Fibroblast of the aortic adventitia (primary cell): Measurements from ENCODE around the gene XPNPEP1. TPM values are rescaled to one million over a fixed set of nuclear protein-coding genes. Genes with fewer than 3 reads are reported as not detected.

Experiments
- DNase-seq: peaks from one replicate; pipeline ENCODE4 v3.0.0-alpha.2; 2010; ENCODE audit warnings: low read depth
- H3K4me3 ChIP-seq: 2 replicates; pipeline ENCODE4 v1.5.1; 2011; ENCODE audit warnings: low read depth, mild to moderate bottlenecking, control low read depth, low read length, moderate library complexity
- CTCF ChIP-seq: IDR thresholded peaks from 2 replicates; pipeline ENCODE4 v1.5.1; 2011; ENCODE audit warnings: mild to moderate bottlenecking, low read length, control low read depth, inconsistent platforms; ENCODE audit not compliant: insufficient read depth
- total RNA-seq: library from RNA; depleted of rRNA; stranded (reverse); fragments of >200 nt; gene quantifications from 2 replicates; pipeline ENCODE4 v1.2.3, GENCODE V29; 2012; ENCODE audit warnings: low replicate concordance

The XPNPEP1 gene
- total RNA-seq, 1 donor: 103 TPM

GRCh38 chr10:109887776-109888175 is 35.5 kb downstream of the XPNPEP1 start:
- TF ChIP-seq CTCF: no peak
- no peak for DNase-seq
- H3K4me3 ChIP-seq: no peak overlapping the region

- no peak for DNase-seq
- H3K4me3 ChIP-seq: no peak overlapping the region
- TF ChIP-seq CTCF: no peak
Observed at GRCh38 chr10:109887243-109887642, 36.1 kb downstream of the XPNPEP1 start.

- DNase-seq: peak; percentile 37
- TF ChIP-seq CTCF: no peak
Observed at GRCh38 chr10:109886781-109887140, 36.5 kb downstream of the XPNPEP1 start.

GRCh38 chr10:109886037-109886780 is 37.1 kb downstream of the XPNPEP1 start:
- TF ChIP-seq CTCF: no peak
- no peak overlapping the region for H3K4me3 ChIP-seq
- DNase-seq: no peak

More at GRCh38 chr10:109886781-109887140, 36.5 kb downstream of the XPNPEP1 start:
- no peak overlapping the region for H3K4me3 ChIP-seq

- peak; percentile 87 for TF ChIP-seq CTCF
- DNase-seq: peak; percentile 95
- H3K4me3 ChIP-seq: peak overlapping the region; percentile 6
Observed at GRCh38 chr10:109883859-109884771, 39.2 kb downstream of the XPNPEP1 start.

GRCh38 chr10:109882251-109883057 is 40.9 kb downstream of the XPNPEP1 start:
- no peak overlapping the region for H3K4me3 ChIP-seq
- no peak for TF ChIP-seq CTCF
- no peak for DNase-seq
